Myocyte (in vitro differentiated cells): ENCODE results near the gene RAD9B. TPM values are rescaled to one million over a fixed set of nuclear protein-coding genes. Genes with fewer than 3 reads are reported as not detected.
"Not testable (repeated sequence)": the region's sequence is repeated elsewhere in the genome, so short reads cannot be mapped to it uniquely, and the experiment has no call there.

Experiments
- DNase-seq: peaks from one replicate; pipeline ENCODE4 v3.0.0-alpha.2; 2012; ENCODE audit warnings: low read depth
- total RNA-seq: library from RNA; depleted of rRNA; stranded (reverse); fragments of >200 nt; gene quantifications from 2 replicates; pipeline ENCODE4 v1.2.3, GENCODE V29; 2014

RAD9B gene
- total RNA-seq, 1 donor from 2014 or later = 3.6 TPM

DNA sequence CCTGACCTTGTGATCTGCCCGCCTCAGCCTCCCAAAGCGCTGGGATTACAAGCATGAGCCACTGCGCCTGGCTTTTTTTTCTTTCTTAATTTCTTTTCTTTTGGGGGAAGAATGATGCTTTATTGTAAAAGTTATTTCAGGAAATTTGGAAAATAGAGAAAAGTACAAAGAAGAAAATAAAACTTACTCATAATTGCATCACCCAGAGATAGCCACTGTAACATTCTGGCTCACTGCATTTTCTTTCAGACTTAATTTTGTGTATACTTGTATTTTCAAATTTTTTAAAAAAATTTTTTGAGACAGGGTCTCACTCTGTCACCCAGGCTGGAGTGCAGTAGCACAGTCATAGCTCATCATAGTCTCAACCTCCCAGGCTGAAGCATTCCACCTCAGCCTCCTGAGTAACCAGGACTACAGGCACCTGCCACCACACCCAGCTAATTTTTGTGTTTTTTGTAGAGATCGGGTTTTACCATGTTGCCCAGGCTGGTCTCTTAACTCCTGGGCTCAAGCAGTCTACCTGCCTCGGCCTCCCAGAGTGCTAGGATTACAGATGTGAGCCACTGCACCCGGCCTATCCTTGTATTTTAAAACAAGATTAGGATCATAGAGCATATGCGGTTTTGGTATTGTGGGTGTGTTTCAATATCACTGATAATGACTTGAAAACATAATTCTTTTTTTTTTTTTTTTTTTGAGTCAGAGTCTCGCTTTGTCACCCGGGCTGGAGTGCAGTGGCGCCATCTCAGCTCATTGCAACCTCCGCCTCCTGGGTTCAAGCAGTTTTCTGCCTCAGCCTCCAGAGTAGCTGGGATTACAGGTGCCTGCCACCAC is 19.0 kb downstream of the RAD9B start:
- DNase-seq = not testable (repeated sequence)

DNA sequence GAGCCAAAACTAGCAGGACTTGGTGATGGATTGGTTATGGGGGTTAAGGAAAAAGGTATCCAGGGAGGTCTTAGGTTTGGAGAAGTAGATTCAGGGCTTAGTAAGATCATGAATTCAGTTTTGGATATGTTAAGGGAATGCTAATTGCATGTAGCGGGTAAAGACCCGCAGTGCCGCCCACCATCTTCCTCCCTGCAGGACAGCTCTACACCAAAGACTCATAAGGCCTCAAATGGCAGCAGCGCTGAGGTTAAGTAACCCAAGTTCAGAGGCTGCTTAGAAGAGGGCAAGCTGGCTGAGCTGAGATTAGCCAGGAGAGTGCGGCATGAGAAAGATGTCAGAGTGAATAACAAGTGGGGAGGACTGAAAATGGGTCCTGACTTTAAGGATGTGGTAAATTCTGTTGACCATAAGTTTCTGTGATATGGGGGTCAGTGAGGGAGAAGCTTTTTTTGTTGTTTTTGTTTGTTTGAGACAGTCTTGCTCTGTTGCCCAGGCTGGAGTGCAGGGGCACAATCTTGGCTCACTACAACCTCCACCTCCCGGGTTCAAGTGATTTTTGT is 26.2 kb downstream of the RAD9B start:
- no peak for DNase-seq

DNA sequence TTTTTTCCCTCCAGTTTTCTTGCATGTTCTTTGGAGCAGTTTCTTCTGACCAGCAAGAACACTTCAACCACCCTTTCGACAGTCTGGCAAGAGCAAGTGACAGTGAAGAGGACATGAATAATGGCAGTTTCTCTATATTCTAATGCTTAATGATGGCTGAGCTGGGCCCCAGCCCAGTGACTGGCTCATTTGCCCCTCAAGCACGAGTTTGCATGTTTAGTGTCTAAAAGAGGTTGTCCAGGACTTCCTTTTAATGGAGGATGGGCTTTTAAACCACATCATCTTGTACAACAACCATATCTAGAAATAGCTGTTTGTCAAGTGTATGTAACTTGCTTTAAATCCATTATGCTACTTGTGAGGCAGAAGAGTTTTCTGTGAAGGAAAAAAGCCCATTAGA is 28.4 kb downstream of the RAD9B start:
- DNase-seq = no peak

DNA sequence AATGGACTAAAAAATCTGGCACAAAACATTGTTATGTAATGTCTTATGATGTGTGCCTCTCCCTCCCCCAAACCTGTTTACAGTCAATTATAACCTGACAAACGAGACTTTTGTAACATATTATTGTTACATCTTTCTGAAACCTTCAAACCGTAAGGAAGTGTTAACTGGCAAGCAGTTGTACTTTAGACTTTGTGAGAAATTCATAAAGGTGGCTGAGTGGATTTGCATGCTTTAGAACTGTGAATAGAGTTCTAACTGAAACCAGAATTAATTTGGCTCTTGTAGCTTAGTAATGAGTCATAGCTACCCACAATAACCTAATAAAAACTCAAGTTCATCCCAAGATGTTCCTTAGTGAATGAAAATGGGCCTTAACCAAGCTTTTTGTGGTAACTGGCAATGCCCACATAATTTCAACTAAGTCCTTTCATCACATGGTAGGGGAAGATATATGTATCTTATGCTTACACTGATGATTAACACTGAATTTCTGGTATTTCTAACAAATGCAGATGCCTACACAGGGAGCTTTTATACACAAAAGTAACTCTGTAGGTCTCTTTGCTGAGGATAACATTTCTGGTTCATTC is 29.7 kb downstream of the RAD9B start:
- DNase-seq = peak; percentile 42

DNA sequence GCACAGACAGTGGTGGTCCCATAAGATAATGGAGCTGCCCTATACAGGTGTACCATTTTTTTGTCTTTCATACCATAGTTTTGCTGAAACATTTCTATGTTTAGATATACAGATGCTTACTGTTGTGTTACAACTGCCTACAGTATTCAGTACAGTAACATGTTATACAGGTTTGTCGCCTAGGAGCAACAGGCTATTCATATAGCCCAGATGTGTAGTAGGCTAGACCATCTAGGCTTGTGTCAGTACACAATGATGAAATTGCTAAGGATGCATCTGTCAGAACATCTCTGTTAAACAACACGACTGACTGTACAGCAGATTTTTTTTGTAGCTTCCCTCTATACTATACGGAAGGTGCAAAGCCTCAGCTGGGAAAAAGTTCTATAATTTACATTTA is 30.5 kb downstream of the RAD9B start:
- no peak for DNase-seq

DNA sequence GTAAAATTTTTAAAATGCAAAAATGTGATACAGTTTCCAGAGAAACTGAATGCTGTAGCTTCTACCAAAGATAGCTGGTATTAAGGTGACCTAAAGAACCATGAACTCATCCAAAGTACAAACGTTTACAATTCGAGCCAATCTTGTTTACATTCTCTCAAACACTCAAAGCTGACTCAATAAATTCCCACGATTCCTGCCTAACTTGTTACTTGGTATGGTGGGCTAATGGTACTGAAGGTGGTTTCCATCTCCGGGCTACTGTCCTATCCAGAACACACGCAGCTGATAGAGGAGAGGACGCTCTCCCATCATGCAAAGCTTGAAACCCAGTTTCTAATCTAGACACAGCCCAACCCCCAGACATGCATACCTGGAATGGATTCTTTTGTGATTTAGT is 31.5 kb downstream of the RAD9B start:
- DNase-seq = no peak

DNA sequence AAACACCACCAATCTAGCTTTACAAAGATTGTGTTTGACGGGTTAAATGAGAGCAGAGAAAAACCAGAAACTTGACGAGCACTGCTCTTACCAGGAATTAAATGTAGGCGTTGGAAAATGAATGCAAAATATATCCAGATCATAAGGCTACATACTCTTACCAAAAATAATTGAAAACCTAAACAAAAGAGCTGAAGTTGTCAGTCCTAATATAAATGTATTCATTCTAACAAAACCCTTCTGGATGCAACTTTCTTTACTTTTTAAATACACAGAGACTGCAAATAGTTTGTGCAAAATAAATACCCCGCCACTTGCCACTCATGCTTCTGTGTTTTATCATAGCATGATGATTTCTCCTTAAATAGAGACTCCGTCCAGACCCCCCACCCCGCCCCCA is 32.7 kb downstream of the RAD9B start:
- no peak for DNase-seq

DNA sequence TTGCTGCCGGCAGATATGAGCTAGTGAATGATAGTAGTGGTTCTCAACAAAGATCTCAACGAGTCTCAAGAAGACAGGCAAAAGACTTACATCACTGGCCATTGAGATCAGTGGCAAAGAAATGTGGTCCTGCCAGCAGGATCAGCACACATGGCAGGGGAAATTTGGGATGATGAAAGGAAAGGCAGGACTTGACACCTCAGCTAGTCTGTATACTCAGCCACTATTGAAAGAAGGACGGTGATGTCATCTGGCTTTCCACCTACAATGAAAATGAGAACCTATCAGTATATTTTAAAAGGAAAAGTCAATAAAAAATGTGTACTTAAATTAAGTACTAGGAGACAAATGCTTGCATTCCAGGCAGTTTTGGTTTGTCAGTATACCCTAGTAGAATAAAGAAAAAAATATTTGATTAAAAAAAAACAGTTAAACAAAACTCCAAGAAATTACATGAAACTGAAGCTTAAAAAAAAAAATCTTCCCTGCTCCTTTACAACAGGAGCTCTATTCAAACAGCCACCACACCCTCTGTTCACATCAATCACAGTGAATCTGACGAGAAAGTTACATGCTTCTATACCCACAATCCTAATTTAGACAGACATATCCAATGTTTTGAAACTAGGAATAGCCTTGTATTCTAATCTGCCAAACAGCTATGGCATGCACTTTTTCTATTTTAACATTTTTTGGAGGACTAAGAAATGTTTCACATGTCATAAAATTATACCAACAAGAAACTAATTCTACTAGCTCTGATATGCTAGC is 34.9 kb downstream of the RAD9B start:
- peak; percentile 94 for DNase-seq

DNA sequence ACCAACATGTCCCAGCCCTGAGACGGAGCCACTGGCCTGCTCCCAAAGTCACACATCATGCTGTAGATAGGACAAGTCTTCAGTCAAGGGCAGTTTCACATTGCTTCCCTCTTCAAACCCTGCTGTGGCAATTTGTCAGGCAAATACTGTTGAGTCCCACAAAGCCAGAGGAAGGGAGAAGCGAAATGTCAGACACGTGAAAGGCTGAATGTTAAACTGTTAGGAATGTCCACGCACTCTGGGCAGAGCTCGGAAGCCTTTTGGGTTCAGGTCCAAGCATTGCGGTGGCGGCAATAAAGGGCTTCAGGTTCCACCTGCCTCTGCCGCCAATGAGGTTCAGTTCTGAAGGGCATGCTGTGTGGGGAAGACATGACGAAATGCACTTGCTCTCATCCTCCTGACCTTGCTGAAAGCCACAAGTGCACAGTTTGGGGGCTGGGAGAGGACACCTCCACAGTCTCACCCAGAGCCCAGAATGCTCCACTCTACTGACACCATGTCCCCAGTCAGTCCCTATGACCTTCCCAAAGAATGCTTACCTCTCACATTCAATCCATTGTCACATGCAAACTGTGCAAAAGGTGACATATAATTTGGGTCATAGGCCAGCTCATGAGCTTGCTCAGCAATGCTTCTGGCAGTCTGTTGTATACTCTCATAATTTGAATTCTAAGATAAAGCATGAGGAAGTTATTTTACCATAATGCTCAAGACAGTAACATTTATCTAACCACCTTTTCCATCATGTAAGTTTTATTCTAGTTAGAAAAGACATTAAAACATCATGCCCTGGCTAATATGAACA is 35.7 kb downstream of the RAD9B start:
- DNase-seq = peak; percentile 93

DNA sequence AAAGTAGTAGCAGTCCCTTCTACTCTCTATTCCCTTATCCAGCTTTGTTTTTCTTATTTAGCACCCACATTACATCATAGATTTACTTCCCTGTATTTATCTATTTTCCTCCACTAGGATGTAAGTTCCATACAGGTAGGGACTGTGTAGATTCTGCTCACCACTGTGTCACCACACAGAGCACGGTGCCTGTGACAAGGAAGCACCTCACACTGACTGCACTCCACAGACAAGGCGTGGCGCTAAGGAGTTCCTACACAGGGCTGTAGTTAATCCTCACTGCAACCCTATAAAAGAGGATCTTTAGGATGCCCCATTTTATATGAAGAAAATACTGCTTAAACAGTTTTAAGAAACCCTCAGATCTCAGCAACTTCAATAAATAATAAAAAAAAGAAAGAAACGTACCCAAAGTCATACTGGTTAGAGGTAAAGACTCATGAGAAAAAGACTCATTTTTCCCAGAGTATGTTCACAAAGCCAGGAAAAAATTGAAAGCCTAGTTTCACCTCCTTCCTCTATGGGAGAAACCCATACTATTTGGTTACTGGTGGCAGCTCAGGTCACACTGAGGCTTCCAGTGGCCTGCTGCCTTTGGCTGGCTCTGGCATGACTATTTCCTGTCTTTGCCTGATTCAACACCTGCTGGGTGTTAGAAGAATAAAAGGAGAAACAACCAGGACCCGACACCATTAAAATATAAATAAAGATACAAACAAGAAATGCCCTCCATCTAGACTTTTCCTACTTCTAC is 36.9 kb downstream of the RAD9B start:
- peak; percentile 57 for DNase-seq

DNA sequence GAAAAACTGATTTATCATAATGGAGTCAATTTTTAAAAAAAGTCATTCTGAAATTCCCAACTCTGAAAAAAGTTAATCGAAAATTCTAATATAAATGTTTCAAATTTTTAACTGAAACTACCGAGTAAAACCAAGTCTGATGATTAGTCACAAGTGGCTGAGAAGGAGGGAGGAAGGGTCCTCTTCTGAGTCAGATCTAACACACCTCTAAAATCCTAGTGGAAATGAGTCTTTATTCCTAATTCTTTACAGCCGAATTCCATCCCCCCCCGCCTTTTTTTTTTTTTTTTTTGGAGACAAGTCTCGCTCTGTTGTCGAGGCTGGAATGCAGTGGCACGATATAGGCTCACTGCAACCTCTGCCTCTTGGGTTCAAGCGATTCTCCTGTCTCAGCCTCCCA is 37.9 kb downstream of the RAD9B start:
- DNase-seq = no peak

DNA sequence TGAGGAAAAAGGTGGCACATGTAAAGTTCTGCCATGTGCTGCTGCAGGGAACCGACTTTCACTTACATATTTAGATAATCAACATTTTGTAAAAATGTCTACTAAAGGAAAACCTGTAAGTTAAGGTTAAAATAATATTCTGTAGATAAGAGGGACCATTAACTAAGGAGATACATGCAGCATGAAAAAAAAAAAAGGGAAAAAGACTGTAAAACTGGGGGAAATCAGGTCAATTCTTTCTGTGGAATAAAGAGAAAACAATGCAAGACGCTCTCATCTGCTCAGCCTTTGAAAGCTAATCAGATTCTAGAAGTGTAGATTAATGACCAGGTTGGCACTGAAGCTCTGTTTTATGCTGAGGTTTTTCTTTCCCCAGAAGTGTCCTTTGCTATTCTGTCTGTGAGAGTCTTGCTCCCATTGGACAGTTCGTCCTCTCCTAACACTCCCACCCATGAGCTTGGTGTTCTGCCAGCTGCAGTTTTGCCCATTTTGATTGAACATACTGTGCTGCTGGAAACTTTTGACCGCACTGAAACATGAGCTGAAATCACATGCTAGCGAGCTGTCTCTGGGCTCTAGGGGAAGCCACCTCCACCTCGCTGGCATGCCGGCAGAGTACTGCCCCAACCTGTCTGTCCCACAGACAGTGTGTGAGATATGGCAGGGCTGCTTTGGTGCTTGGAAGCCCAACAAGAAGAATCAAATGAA is 41.3 kb downstream of the RAD9B start:
- DNase-seq = peak; percentile 94

DNA sequence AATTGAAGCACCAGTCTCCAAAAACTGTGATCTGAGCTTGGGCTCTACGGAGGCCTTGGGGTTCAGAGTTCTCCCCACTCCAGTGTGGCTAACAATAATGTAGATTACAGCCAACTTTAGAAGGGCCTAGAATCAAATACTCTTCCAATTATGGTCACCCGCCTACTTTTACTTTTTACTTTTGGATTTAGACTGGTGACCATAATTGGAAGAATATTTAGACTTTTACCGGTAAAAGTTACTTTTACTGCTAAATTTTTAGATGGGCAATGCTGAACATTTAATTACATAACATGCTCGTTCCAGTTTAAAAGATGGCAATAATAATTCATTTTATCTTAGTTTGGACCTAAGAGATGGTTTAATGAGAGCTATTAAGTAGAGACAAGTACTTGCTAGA is 41.8 kb downstream of the RAD9B start:
- no peak for DNase-seq

DNA sequence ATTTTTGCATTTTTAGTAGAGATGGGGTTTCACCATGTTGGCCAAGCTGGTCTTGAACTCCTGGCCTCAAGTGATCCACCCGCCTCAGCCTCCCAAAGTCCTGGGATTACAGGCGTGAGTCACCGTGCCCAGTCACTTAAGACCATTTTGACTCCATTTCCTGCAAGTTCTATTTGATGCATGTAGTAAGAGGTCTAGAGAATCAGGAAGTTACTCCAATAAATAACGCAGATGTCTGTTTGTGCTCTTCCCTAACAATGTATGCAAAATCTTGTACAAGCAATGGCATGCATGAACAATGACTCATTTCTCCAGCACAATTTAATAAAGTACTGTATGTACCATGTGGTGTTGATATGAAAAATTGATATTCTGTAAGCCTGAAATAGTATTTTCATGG is 43.1 kb downstream of the RAD9B start:
- not testable (repeated sequence) for DNase-seq

DNA sequence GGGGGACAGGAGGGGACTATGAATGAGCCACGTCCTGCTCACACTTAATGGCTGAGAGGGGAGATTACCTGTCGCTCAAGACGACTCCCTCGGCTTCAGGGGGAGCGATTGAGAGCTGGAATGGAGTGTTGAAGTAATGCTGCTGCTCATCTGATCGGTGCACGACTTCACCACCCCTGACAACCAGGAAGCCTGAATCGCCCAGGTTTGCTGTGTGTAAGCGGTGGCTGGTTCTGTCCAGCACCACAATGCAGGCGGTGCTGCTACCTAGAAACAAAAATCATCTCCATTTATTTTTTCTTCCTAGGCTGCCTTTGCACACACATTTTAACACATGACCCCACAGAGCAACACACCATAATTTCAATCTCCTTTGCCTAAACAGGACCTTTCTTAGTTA is 43.7 kb downstream of the RAD9B start:
- no peak for DNase-seq

DNA sequence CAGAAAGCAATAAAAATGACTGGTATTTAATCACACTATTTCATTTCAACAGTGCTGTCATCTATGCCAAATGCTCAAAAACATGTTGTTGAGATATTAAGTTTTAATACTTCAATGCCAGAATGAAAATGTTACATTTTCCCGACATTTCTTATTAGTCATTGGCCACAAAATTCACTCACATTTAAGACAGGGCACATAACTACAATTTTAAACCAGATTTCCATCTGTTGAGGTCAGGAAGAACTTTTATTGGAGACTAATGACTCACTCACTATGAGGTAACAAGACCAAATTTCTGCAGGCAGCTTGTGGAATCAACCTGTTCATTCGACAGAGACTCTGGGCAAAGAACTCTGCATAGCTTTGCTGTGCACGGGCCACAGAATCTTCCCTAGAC is 44.2 kb downstream of the RAD9B start:
- peak; percentile 83 for DNase-seq

DNA sequence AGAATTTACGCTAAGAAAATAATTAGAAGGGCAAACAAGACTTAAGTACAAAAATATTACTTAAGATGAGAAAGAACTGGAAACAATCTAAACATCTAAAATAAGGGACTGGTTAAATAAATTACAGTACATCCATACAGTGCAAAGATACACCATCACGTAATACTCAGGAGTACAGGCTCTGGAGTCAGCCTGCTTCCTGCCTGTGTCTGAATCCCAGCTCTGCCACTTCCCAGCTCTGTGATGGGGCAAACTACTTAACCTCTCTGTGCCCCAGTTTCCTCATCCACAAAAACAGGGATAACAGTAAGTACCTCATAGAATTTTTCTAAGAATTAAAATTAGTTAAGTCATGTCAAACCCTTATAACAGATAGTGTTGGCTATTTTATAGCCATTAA is 45.0 kb downstream of the RAD9B start:
- no peak for DNase-seq

DNA sequence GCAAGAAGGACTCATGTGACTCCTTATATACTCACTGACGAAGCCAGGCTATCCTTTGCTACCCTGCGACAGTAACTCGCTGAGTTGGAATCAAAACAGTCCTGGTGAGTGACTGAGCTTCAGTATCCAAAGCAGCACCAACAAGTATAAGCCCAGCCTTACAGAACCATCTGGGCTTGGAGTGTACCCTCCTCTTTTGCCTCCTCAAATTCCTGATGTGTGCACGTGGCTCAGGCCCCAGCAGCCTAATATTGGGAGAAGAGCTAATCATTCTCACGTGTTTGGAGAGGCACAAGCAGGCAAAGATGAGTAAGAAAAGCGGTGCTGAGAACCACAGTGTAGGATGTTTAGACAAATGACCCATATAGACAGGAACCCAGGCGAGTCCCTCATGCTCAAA is 46.5 kb downstream of the RAD9B start:
- DNase-seq = no peak

DNA sequence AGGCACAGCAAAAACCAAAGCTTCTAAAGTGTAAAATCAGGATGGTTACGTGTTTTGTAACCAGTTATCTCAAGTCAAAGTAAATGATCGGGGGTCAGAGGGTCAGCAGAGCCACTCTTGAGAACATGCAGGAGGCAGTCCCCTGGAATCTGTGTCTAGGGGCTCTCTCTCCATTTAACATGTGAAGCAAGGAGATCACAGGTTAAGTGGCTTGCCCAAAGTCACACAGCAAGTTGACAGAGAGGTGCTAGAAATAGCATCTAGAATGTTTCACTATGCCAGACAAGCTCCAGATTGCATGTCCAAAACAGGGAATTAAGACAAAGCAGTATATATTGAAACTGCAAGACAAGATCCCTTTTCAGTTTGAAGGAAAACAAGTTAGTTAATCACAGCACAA is 47.6 kb downstream of the RAD9B start:
- DNase-seq = no peak

DNA sequence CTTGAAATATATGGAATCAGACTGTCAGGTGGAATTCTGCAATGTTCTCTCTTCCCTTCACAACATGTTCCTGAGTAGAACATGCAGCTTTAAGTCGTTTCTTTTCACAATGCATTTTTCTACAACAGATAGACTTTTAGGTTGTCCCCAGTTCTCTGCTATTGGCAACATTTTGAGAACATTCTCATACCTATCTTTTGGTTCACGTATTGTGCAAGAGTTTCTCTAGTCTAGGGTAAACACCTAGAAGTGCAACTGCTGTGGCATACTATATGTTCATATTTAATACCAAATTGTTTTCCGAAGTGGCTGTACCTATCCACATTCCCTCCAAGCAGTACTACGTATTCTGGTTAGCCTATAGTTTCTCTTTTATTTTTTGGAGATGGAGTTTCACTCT is 48.9 kb downstream of the RAD9B start:
- no peak for DNase-seq
